T-cell (primary cell): ENCODE measurements around the gene NLGN4X. TPM values are rescaled to one million over a fixed set of nuclear protein-coding genes. Genes with fewer than 3 reads are reported as not detected.

Experiments used
- ATAC-seq, 4 experiments: fragments of 200-7000 bp in 3 of 4; fragments of 150-1000 bp in 1 of 4; cut with Tn5 transposase; replicated peaks in 1 of 4; 1 replicate in 3 of 4; 2 replicates in 1 of 4; pipeline ENCODE4 v1.10.0; 2021; ENCODE audit warnings: moderate library complexity in 3 of 4, mild to moderate bottlenecking in 2 of 4, moderate number of reproducible peaks in 1 of 4
- CTCF ChIA-PET, 2 donors: fragments of 300-600 bp; sonication (Branson Sonifier 250); formaldehyde crosslinking; loops; one replicate each; lab custom pipeline; 2022; ENCODE audit warnings: antibody characterized with exemption in 2 of 2; lab: Charles Lee
- POLR2A ChIA-PET, 2 donors: fragments of 300-600 bp; sonication (Branson Sonifier 250); formaldehyde crosslinking; loops; one replicate each; lab custom pipeline; 2022; ENCODE audit warnings: antibody characterized with exemption in 2 of 2; lab: Charles Lee
- DNase-seq, 35 experiments: peaks; one replicate each; pipeline versions ENCODE4 v3.0.0 to v3.0.0-alpha.2; 2013 to 2023
- H3K27ac ChIP-seq: one replicate; pipeline ENCODE4 v1.5.1; 2013; ENCODE audit warnings: low read length
- H3K27me3 ChIP-seq, 2 experiments: replicated peaks in 1 of 2; 1 replicate in 1 of 2; 2 replicates in 1 of 2; pipeline versions ENCODE4 v1.6.1 to v1.7.0; 2013; ENCODE audit warnings: low read length in 1 of 2, mixed read lengths in 1 of 2; ENCODE audit not compliant: control insufficient read depth in 2 of 2, insufficient read depth in 2 of 2; ENCODE audit errors: extremely low read depth in 1 of 2
- H3K36me3 ChIP-seq, 2 donors: 1 replicate in 1 of 2; 2 replicates in 1 of 2; pipeline versions ENCODE4 v1.6.1 to v1.7.0; 2013; ENCODE audit warnings: low read length in 1 of 2; ENCODE audit not compliant: control insufficient read depth in 2 of 2, insufficient read depth in 1 of 2; ENCODE audit errors: extremely low read depth in 1 of 2
- H3K4me1 ChIP-seq, 2 experiments: 1 replicate in 1 of 2; 2 replicates in 1 of 2; pipeline versions ENCODE4 v1.6.1 to v1.7.0; 2013; ENCODE audit warnings: low read length in 2 of 2, mixed read lengths in 1 of 2; ENCODE audit not compliant: insufficient read depth in 2 of 2, control insufficient read depth in 1 of 2; ENCODE audit errors: extremely low read depth in 1 of 2
- H3K4me3 ChIP-seq, 2 donors: 1 replicate in 1 of 2; 2 replicates in 1 of 2; pipeline versions ENCODE4 v1.5.1 to v1.7.0; 2013; ENCODE audit warnings: mild to moderate bottlenecking in 2 of 2, low read length in 1 of 2, moderate library complexity in 1 of 2; ENCODE audit not compliant: control insufficient read depth in 1 of 2; ENCODE audit errors: extremely low read depth in 1 of 2
- H3K9me3 ChIP-seq: 2 replicates; pipeline ENCODE4 v1.7.0; 2013
- H3K27ac Mint-ChIP-seq, 2 donors: one replicate each; pipeline ENCODE4 v1.8.0; 2020 to 2021; ENCODE audit warnings: mild to moderate bottlenecking in 2 of 2, mixed read lengths in 2 of 2
- H3K27me3 Mint-ChIP-seq, 2 donors: one replicate each; pipeline ENCODE4 v1.8.0; 2021 to 2022; ENCODE audit warnings: mixed read lengths in 2 of 2
- H3K36me3 Mint-ChIP-seq: one replicate; pipeline ENCODE4 v1.8.0; 2021; ENCODE audit warnings: mixed read lengths
- H3K4me1 Mint-ChIP-seq, 3 donors: one replicate each; pipeline ENCODE4 v1.8.0; 2020 to 2022; ENCODE audit warnings: mixed read lengths in 3 of 3, mild to moderate bottlenecking in 1 of 3
- H3K4me3 Mint-ChIP-seq, 3 donors: one replicate each; pipeline ENCODE4 v1.8.0; 2020 to 2022; ENCODE audit warnings: mild to moderate bottlenecking in 3 of 3, mixed read lengths in 3 of 3, moderate library complexity in 3 of 3
- H3K9me3 Mint-ChIP-seq, 3 donors: one replicate each; pipeline ENCODE4 v1.8.0; 2020 to 2022; ENCODE audit warnings: mixed read lengths in 3 of 3
- WGBS: methylation state at CpG from one replicate; pipeline ENCODE4 v1.1.5; 2013; ENCODE audit warnings: missing lambda C conversion rate; ENCODE audit not compliant: insufficient coverage; 5-methylcytosine and 5-hydroxymethylcytosine counted together
- total RNA-seq, 35 experiments: library from RNA in 6 of 35; stranded (reverse) in 6 of 35; fragments of 120-200 nt in 1 of 35; gene quantifications; one replicate each; pipeline versions ENCODE4 v1.2.1 to v1.2.4 and lab custom pipeline; 2013 to 2026

NLGN4X gene
- total RNA-seq, 5 donors from 2014 or later (not counting 1 experiment from before 2014, with no cell fraction given) = 0.12 to 0.25 (median 0.13) TPM; not detected in 2

DNA sequence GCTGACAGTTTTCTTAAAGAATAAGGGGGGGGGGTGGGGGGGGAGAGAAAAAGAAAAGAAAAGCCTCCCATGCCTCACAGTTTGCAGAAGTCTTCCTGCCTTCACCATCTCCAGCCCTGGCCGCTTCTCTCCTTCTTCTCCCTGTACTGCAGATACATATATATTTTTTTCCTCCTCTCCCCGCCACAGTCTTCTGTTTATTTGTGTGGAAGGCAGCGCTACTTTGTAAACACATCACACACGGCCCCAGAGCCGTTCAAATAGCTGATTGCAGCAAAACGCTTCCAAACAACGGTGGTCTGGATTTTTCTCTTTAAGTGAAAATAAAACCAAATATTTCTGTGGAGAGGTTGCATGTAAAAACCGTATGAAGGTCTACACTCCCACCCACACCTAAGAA, 732 bp downstream of the NLGN4X start:
- WGBS = no CpG with 5 or more reads among the region's 8 CpGs
- DNase-seq = no peak
- no peak for ATAC-seq
- Histone ChIP-seq H3K36me3 (no peaks in the 10 kb centered on the region), H3K4me1 (peaks cover 0 to 3% of the 10 kb centered on the region in 2 experiments), H3K4me3 (peak overlapping the region in 1 of 2 donors; percentile 17), H3K27ac (no peak overlapping the region), H3K9me3 (no peaks in the 10 kb centered on the region), H3K27me3 (peaks cover 0 to 13% of the 10 kb centered on the region in 2 experiments)
- Mint-ChIP-seq H3K4me3 (peak overlapping the region in 1 of 3 donors; percentile 48), H3K9me3 (peaks cover 0 to 5% (median 3%) of the 10 kb centered on the region in 3 donors), H3K4me1 (peaks cover 2 to 6% (median 4%) of the 10 kb centered on the region in 3 donors), H3K36me3 (no peaks in the 10 kb centered on the region), H3K27me3 (peaks cover 25 to 34% of the 10 kb centered on the region in 2 donors), H3K27ac (no peak overlapping the region)
- ChIA-PET POLR2A (no interaction called here), CTCF (no interaction called here)

DNA sequence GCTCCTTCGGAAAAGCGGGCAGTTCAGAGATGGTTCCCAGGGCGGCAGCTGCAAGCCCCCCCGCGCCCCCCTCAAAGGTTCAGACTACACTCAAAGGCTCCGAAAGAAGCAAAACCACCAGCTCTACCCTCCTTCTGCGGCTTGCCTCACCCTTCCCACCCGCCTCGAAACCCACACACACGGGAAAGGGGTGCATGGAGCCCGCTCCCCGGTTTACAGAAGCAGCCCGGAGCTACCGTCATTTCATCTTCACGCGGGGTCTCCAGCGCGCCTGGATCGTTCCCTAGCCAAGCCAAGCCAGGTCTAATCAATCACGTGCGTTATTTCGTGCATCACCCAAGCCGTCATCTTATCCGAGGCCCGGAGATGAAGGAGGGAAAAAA, 1.2 kb downstream of the NLGN4X start:
- Mint-ChIP-seq H3K4me3 (peak overlapping the region in 2 of 3 donors; percentile 32 to 48), H3K9me3 (peaks cover 0 to 5% (median 3%) of the 10 kb centered on the region in 3 donors), H3K27ac (no peak overlapping the region), H3K4me1 (peaks cover 2 to 6% (median 4%) of the 10 kb centered on the region in 3 donors), H3K27me3 (peaks cover 25 to 34% of the 10 kb centered on the region in 2 donors), H3K36me3 (no peaks in the 10 kb centered on the region)
- Histone ChIP-seq H3K4me3 (peak overlapping the region in 1 of 2 donors; percentile 67), H3K4me1 (peaks cover 0 to 3% of the 10 kb centered on the region in 2 experiments), H3K9me3 (no peaks in the 10 kb centered on the region), H3K27ac (no peak overlapping the region), H3K36me3 (no peaks in the 10 kb centered on the region), H3K27me3 (peaks cover 0 to 13% of the 10 kb centered on the region in 2 experiments)
- ChIA-PET CTCF (no interaction called here), POLR2A (no interaction called here)
- ATAC-seq (no peak), DNase-seq (no peak)
- 0% methylated on average over 8 of the region's 25 CpGs for WGBS

DNA sequence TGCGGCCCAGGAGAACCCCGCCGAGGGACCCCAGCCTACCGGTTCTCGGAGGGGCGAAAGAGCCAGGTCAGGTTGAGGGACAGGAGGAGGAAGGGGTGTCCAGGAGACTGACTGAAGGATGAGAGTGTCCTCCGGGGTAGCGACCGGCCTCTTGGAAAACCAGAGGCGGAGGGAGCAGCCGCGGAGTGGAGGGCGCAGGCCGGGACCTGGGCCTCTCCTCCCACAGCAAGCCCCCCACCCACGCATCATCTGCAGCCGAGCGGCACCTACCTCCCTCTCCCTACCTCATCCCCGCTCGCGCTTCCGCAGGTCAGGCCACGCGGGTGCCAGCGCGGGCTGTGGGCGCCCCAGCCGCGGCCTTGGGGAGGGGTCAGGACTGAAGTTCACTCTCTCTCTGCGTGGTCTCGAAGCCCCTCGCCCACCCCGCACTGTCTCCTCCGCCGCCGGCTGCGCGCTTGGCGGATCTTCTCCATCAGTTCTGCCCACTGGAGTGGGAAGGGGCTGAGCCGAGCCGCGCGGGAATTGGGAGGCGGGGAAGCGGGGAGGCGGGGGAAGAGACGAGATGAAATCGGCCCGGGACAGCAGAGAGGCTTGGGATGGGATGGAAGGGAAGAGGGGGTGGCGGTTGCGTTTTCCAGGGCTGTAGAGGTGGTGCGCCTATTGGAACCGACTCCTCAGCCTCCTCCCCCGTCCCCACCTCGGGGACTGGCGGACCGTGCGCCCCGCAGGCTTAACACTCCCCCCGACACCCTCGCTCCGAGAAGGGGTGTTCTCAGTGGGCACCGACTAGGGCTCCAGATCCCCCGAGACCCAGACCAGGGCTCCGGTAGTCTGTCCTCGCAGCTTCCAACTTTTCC, 1.8 kb downstream of the NLGN4X start:
- DNase-seq (no peak), ATAC-seq (no peak)
- 2% methylated on average over 19 of the region's 65 CpGs for WGBS
- H3K36me3 ChIP-seq = no peaks in the 10 kb centered on the region
- peaks cover 0 to 13% of the 10 kb centered on the region in 2 experiments for H3K27me3 ChIP-seq
- H3K4me3 Mint-ChIP-seq = peak overlapping the region in 1 of 3 donors; percentile 70
- peak overlapping the region in 1 of 2 donors; percentile 67 for H3K4me3 ChIP-seq
- peaks cover 2 to 6% (median 4%) of the 10 kb centered on the region in 3 donors for H3K4me1 Mint-ChIP-seq
- ChIA-PET POLR2A (no interaction called here), CTCF (no interaction called here)
- H3K9me3 Mint-ChIP-seq = peaks cover 0 to 5% (median 3%) of the 10 kb centered on the region in 3 donors
- H3K27ac Mint-ChIP-seq = no peak overlapping the region
- peaks cover 25 to 36% of the 10 kb centered on the region in 2 donors for H3K27me3 Mint-ChIP-seq
- no peaks in the 10 kb centered on the region for H3K36me3 Mint-ChIP-seq
- H3K9me3 ChIP-seq = no peaks in the 10 kb centered on the region
- peaks cover 0 to 3% of the 10 kb centered on the region in 2 experiments for H3K4me1 ChIP-seq
- no peak overlapping the region for H3K27ac ChIP-seq

DNA sequence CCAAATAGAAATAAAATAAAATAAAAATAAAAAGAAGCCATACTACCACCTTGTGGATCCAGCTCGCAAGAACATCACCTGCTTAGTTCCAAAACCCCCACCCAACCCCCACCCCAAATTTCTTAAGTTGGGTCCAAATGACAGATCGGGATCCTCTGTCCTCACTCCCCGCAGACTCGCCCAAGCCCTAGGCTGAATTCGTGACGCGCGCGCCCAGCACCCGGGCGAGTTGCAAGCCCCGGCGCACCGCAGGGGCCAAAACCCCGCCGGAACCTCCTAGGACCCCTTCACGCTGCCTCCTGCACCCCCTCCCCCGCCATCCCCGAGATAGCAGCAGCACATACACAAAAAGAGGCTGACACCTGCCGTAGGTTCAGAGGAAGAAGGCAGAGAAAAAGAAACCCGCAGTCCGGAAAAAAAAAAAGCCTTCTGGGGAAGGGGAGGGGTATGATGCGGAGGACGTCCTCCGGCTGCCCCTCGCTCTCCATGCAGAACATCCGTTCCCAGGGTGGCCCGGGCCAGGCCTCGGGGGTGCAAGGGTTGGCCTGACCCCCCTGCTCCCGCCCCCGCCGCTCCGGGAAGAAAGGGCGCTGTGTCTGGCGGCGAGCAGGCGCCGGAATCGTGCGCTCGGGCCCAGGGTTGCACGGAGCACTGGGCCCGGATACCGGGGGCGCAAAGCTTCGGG, 2.6 kb downstream of the NLGN4X start:
- Mint-ChIP-seq H3K27ac (no peak overlapping the region), H3K27me3 (peaks cover 25 to 41% of the 10 kb centered on the region in 2 donors), H3K9me3 (peaks cover 0 to 4% (median 3%) of the 10 kb centered on the region in 3 donors), H3K36me3 (no peaks in the 10 kb centered on the region), H3K4me3 (peak overlapping the region in 1 of 3 donors; percentile 70), H3K4me1 (peaks cover 2 to 6% (median 4%) of the 10 kb centered on the region in 3 donors)
- H3K9me3 ChIP-seq = no peaks in the 10 kb centered on the region
- H3K36me3 ChIP-seq = no peaks in the 10 kb centered on the region
- 1% methylated on average over 20 of the region's 46 CpGs for WGBS
- no peak overlapping the region for H3K27ac ChIP-seq
- peaks cover 0 to 3% of the 10 kb centered on the region in 2 experiments for H3K4me1 ChIP-seq
- POLR2A ChIA-PET = no interaction called here
- CTCF ChIA-PET = no interaction called here
- peaks cover 0 to 13% of the 10 kb centered on the region in 2 experiments for H3K27me3 ChIP-seq
- H3K4me3 ChIP-seq = peak overlapping the region in 1 of 2 donors; percentile 67
- ATAC-seq (no peak), DNase-seq (no peak)

DNA sequence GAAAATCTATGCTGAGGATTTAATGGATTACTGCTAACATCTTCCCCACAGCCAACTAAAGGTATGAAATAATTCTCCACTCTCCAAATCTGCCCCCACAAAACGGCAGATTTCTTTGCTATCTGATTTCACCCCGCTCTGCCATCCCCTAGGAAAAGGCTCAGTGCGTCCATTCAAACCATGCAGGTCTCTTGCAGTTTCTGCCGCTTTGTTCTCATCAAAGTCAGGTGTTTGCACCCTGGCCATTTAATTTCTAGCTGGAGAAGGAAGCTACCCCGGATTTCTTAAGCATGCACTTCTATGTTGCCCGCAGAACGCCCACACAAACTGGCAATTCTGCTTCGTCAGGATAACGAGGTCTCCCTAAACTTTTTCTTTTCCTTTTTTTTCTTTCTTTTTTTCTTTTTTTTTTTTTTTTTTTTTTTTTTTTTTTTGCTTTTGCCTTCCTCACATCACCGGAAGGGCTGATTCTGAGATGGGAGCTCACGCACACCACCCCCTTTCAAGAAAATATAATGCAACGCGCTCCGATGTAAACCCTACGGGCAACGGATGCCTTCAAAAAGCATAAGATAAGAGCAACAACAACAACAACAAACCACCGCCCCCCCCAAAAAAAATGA, 3.3 kb downstream of the NLGN4X start:
- no peaks in the 10 kb centered on the region for H3K36me3 Mint-ChIP-seq
- no peak for ATAC-seq
- peaks cover 0 to 3% of the 10 kb centered on the region in 2 experiments for H3K4me1 ChIP-seq
- peaks cover 0 to 13% of the 10 kb centered on the region in 2 experiments for H3K27me3 ChIP-seq
- H3K4me3 ChIP-seq = no peak overlapping the region
- H3K27ac ChIP-seq = no peak overlapping the region
- POLR2A ChIA-PET = no interaction called here
- peak overlapping the region in 1 of 3 donors; percentile 70 for H3K4me3 Mint-ChIP-seq
- peaks cover 25 to 35% of the 10 kb centered on the region in 2 donors for H3K27me3 Mint-ChIP-seq
- peaks cover 0 to 4% (median 0%) of the 10 kb centered on the region in 3 donors for H3K9me3 Mint-ChIP-seq
- CTCF ChIA-PET = no interaction called here
- no CpG with 5 or more reads among the region's 17 CpGs for WGBS
- H3K36me3 ChIP-seq = no peaks in the 10 kb centered on the region
- peaks cover 2 to 6% (median 4%) of the 10 kb centered on the region in 3 donors for H3K4me1 Mint-ChIP-seq
- H3K9me3 ChIP-seq = no peaks in the 10 kb centered on the region
- DNase-seq = no peak
- H3K27ac Mint-ChIP-seq = no peak overlapping the region

DNA sequence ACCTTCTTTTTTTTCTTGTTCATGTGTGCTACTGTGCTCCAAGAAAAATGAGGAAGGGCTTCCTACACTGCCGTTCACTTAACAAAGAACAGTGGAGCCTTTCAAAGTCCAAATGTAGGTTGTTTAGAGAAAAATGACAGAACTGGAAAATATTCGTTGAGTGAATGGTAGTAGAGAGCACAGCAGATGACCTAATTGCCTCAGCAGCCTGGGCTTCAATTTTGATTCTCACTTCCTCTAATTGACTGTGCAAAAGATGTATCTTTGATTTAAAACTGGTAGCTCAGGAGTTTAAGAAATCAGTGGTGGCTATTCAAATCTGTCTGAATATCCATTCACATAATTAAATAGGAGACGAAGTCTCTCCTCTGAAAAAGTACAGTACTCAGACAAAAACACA, 5.2 kb downstream of the NLGN4X start:
- Mint-ChIP-seq H3K4me3 (no peak overlapping the region), H3K27ac (no peak overlapping the region), H3K27me3 (peaks cover 14 to 21% of the 10 kb centered on the region in 2 donors), H3K9me3 (peaks cover 0 to 4% (median 0%) of the 10 kb centered on the region in 3 donors), H3K36me3 (no peaks in the 10 kb centered on the region), H3K4me1 (peaks cover 2 to 4% (median 3%) of the 10 kb centered on the region in 3 donors)
- POLR2A ChIA-PET = no interaction called here
- no CpG with 5 or more reads among the region's 3 CpGs for WGBS
- H3K36me3 ChIP-seq = no peaks in the 10 kb centered on the region
- H3K4me3 ChIP-seq = no peak overlapping the region
- H3K27me3 ChIP-seq = peaks cover 0 to 13% of the 10 kb centered on the region in 2 experiments
- no peaks in the 10 kb centered on the region for H3K9me3 ChIP-seq
- H3K27ac ChIP-seq = no peak overlapping the region
- CTCF ChIA-PET = no interaction called here
- ATAC-seq = no peak
- peaks cover 0 to 5% of the 10 kb centered on the region in 2 experiments for H3K4me1 ChIP-seq
- no peak for DNase-seq
